Motor neuron (in vitro differentiated cells): Measurements from ENCODE around the gene CNTNAP5. TPM values are rescaled to one million over a fixed set of nuclear protein-coding genes. Genes with fewer than 3 reads are reported as not detected.

Experiments
- ATAC-seq, 8 experiments: fragments of 200-7000 bp; cut with Tn5 transposase; replicated peaks in 6 of 8; 2 replicates each; pipeline ENCODE4 v1.8.0; 2021; ENCODE audit warnings: mild to moderate bottlenecking in 8 of 8, moderate library complexity in 8 of 8
- H3K27ac ChIP-seq, 2 donors: fragments of 250-450 bp; sonication (Bioruptor Pico); 2 replicates each; pipeline ENCODE4 v1.9.0; 2021; ENCODE audit warnings: antibody characterized with exemption in 2 of 2, mild to moderate bottlenecking in 2 of 2, moderate library complexity in 1 of 2
- H3K4me1 ChIP-seq, 2 donors: fragments of 250-450 bp; sonication (Bioruptor Pico); replicated peaks in 1 of 2; 2 replicates each; pipeline ENCODE4 v1.6.1; 2021; ENCODE audit warnings: antibody characterized with exemption in 2 of 2, mild to moderate bottlenecking in 2 of 2, moderate library complexity in 1 of 2
- H3K4me3 ChIP-seq, 5 donors: fragments of 250-450 bp; sonication (Bioruptor Pico); 2 replicates each; pipeline ENCODE4 v1.9.0; 2021; ENCODE audit warnings: antibody characterized with exemption in 5 of 5, mild to moderate bottlenecking in 5 of 5, moderate library complexity in 4 of 5
- WGBS, 10 experiments: fragments of 450-650 bp; shearing (Covaris generic); methylation state at CpG; one replicate each; pipeline ENCODE4 v1.0.0; 2022; 5-methylcytosine and 5-hydroxymethylcytosine counted together
- in situ Hi-C, 9 experiments: fragments of 400-800 bp; cut with MboI; loops; one replicate each; pipeline ENCODE4 v1.15.0; 2021; ENCODE audit warnings: low sequenced_read_pairs in 9 of 9, low pct_unique_long_range_greater_than_20kb in 2 of 9; ENCODE audit not compliant: unreplicated experiment in 9 of 9
- total RNA-seq, 8 experiments: library from RNA; unstranded; fragments of 300-600 nt; gene quantifications; 2 replicates each; pipeline versions ENCODE4 v1.2.3 to v1.2.4, GENCODE V29; 2022

CNTNAP5 gene
- total RNA-seq, 8 experiments from 2014 or later, result 0.28 to 12.6 (median 8.7) TPM; not detected in 2

DNA sequence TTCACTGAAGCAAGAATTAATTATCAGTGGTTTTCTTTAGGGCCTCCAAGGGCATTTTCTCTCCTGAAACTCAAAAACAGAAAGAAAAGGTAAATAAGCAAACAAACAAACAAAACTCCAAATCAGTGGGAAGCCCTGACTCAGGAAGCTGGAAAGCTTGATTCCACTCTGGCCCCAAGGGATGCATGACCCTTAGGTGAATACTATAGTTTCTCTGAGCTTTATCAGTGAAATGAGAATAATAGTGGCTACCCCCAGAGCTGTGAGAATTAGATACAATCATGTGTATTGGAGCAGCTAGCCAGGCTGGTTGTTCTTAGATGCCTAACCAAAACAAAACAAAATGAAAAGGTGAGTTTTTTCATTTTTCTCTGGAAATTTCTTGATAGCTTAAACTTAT lies 585.1 kb downstream of the CNTNAP5 start:
- Histone ChIP-seq H3K4me3 (no peak overlapping the region), H3K27ac (no peak overlapping the region), H3K4me1 (no peaks in the 10 kb centered on the region)
- no peak for ATAC-seq
- in situ Hi-C loops, result no loop called here

DNA sequence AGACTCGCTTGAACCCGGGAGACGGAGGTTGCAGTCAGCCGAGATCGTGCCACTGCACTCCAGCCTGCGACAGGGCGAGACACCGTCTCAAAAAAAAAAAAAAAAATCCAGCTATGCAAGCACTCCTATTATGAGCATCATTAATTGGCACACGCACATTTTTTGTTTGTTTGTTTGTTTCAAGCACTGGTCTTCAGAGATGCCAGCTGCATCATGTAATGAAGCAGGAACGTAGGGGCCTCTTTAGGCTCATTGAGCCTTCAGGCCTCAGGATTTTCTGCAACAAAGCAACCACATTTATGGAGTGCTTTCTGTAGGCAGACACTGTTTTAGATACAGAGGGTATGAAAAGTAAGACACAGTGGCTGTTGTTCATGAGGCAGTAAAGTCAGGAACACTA lies 585.8 kb downstream of the CNTNAP5 start:
- 33 to 100% (median 82%) methylated on average over 1 to 7 of the region's 10 CpGs; no CpG with 5 or more reads in 2 of the 10 experiments for WGBS, 10 experiments
- in situ Hi-C loops, result no loop called here
- Histone ChIP-seq H3K4me3 (no peak overlapping the region), H3K27ac (no peak overlapping the region), H3K4me1 (no peaks in the 10 kb centered on the region)
- no peak for ATAC-seq

- Histone ChIP-seq H3K4me1 (no peaks in the 10 kb centered on the region), H3K4me3 (no peak overlapping the region), H3K27ac (no peak overlapping the region)
- no peak for ATAC-seq
- in situ Hi-C loops, result no loop called here
These were observed 598.5 kb downstream of the CNTNAP5 start for GRCh38 chr2:124623560-124623959.

DNA sequence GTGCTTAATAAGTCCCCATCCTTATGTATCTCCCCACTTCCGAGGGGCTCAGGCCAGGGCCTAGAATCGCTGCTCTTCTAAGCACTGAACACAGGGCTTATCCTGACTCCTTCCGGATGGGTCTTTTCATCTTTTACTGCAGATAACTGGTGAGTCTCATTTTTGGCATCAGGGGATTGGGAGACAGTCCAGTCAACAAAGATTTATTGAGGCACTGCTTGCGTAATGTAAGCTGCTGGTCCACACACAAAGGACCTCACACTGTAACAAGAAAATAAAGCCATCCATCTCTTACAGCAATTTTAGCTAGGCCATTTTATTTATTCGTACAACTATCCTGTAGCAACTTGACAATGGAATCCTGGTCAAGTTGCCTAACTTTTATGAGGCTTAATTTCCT lies 600.5 kb downstream of the CNTNAP5 start:
- in situ Hi-C loops, result no loop called here
- WGBS, 10 experiments, result 0 to 100% (median 82%) methylated on average over 1 to 5 of the region's 5 CpGs; no CpG with 5 or more reads in 2 of the 10 experiments
- no peak for ATAC-seq
- Histone ChIP-seq H3K4me3 (no peak overlapping the region), H3K4me1 (no peaks in the 10 kb centered on the region), H3K27ac (no peak overlapping the region)

GRCh38 chr2:124626993-124627392 lies 601.9 kb downstream of the CNTNAP5 start:
- no peak overlapping the region for H3K27ac ChIP-seq
- WGBS, 10 experiments, result 7 to 100% (median 98%) methylated on average over 1 to 4 of the region's 5 CpGs; no CpG with 5 or more reads in 4 of the 10 experiments
- no peak for ATAC-seq
- in situ Hi-C loops, result no loop called here
- H3K4me3 ChIP-seq, result no peak overlapping the region
- no peaks in the 10 kb centered on the region for H3K4me1 ChIP-seq

DNA sequence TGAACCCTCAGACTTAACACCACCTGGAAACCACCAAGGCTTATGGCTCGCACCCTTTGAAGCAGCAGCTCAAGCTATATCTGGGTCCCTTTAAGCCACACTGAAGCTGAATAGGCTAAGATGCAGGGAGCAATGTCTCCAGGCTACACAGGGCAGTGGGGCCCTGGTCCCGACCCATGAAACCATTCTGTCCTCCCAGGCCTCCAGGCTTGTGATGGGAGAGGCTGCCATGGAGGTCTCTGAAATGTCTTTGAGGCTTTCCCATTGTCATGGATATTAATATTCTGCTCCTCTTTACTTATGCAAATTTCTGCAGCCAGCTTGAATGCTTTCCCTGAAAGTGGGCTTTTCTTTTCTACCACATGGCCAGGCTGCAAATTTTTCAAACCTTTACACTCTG lies 608.7 kb downstream of the CNTNAP5 start:
- Histone ChIP-seq H3K4me1 (no peaks in the 10 kb centered on the region), H3K4me3 (no peak overlapping the region), H3K27ac (no peak overlapping the region)
- in situ Hi-C loops, result no loop called here
- ATAC-seq, result peak in 1 of 8 experiments; percentile 42
- WGBS, 10 experiments, result 0 to 20% (median 0%) methylated on average over 1 to 2 of the region's 2 CpGs; no CpG with 5 or more reads in 7 of the 10 experiments

GRCh38 chr2:124639524-124639923 lies 614.4 kb downstream of the CNTNAP5 start:
- WGBS, 10 experiments, result 0 to 100% (median 80%) methylated on average over 1 of the region's 1 CpG; no CpG with 5 or more reads in 3 of the 10 experiments
- no peak overlapping the region for H3K4me3 ChIP-seq
- in situ Hi-C loops, result no loop called here
- no peaks in the 10 kb centered on the region for H3K4me1 ChIP-seq
- H3K27ac ChIP-seq, result no peak overlapping the region
- ATAC-seq, result no peak

GRCh38 chr2:124640221-124640750 lies 615.2 kb downstream of the CNTNAP5 start:
- in situ Hi-C loops, result no loop called here
- H3K27ac ChIP-seq, result no peak overlapping the region
- no peak overlapping the region for H3K4me3 ChIP-seq
- no peaks in the 10 kb centered on the region for H3K4me1 ChIP-seq
- 0 to 97% (median 89%) methylated on average over 3 to 13 of the region's 15 CpGs for WGBS, 10 experiments
- no peak for ATAC-seq

DNA sequence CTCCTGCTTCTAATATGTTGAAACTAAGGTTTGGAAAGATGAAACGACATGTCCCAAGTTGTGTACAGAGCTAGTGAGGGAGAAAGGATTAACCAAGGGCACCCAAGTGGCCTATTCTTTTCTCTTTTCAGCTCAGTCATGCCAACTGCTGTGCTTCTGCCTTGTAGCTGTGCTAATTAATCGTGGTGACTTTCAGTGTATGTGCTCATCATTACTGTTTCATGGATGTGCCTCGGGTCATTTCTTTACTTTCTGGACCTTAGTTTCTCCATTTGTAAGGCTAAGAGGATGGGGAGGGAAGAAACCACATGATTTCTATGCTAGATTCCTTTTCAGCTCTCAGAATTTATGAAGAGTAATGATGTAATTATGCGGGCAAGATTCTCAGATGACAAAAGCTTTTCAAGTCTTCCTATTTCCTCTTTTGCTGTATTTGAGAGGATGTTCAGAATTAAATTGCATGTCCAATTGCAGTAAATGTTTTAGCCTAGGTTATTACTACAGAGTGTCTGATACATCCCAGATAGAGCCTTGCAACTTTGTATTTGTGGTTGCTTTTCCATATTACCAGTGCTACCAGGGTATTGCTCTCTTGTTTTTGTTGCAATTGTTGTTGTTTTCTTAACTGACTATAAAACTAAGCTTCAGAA lies 621.2 kb downstream of the CNTNAP5 start:
- Histone ChIP-seq H3K4me3 (no peak overlapping the region), H3K4me1 (peaks cover 4 to 15% of the 10 kb centered on the region in 2 donors), H3K27ac (peak overlapping the region in 1 of 2 donors; percentile 30)
- in situ Hi-C loops, result no loop called here
- 7 to 70% (median 27%) methylated on average over 1 to 4 of the region's 4 CpGs; no CpG with 5 or more reads in 1 of the 10 experiments for WGBS, 10 experiments
- ATAC-seq, result peak in 5 of 8 experiments; percentile 21 to 79 (median 61)

- Histone ChIP-seq H3K4me1 (peaks cover 11 to 15% of the 10 kb centered on the region in 2 donors), H3K4me3 (no peak overlapping the region), H3K27ac (no peak overlapping the region)
- 10 to 100% (median 89%) methylated on average over 1 to 3 of the region's 3 CpGs; no CpG with 5 or more reads in 2 of the 10 experiments for WGBS, 10 experiments
- ATAC-seq, result no peak
- in situ Hi-C loops, result no loop called here
These were observed 622.2 kb downstream of the CNTNAP5 start for GRCh38 chr2:124647245-124647644.

DNA sequence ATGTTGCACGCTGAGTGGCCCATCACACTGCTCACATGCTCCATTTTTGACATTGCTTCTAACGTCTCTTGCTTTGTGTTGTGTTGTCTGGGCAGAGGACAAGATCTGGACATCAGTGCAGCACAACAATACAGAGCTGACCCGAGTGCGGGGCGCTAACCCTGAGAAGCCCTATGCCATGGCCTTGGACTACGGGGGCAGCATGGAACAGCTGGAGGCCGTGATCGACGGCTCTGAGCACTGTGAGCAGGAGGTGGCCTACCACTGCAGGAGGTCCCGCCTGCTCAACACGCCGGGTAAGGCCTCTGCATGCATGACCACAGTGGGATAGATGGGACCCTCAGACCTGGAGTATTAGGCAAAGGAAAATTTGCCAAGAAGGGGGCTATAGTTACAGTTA lies 622.6 kb downstream of the CNTNAP5 start:
- Histone ChIP-seq H3K27ac (no peak overlapping the region), H3K4me3 (no peak overlapping the region), H3K4me1 (peaks cover 11 to 15% of the 10 kb centered on the region in 2 donors)
- no peak for ATAC-seq
- WGBS, 10 experiments, result 0 to 100% (median 59%) methylated on average over 1 to 6 of the region's 12 CpGs; no CpG with 5 or more reads in 2 of the 10 experiments
- in situ Hi-C loops, result no loop called here

- Histone ChIP-seq H3K27ac (no peak overlapping the region), H3K4me1 (peaks cover 11 to 15% of the 10 kb centered on the region in 2 donors), H3K4me3 (no peak overlapping the region)
- in situ Hi-C loops, result no loop called here
- WGBS, 10 experiments, result 8 to 100% (median 54%) methylated on average over 2 to 6 of the region's 6 CpGs; no CpG with 5 or more reads in 2 of the 10 experiments
- peak in 5 of 8 experiments; percentile 25 to 48 (median 47) for ATAC-seq
These were observed 623.9 kb downstream of the CNTNAP5 start for GRCh38 chr2:124649001-124649400.

- no peak overlapping the region for H3K27ac ChIP-seq
- 33 to 50% (median 40%) methylated on average over 1 of the region's 1 CpG; no CpG with 5 or more reads in 6 of the 10 experiments for WGBS, 10 experiments
- ATAC-seq, result peak in 1 of 8 experiments; percentile 8
- in situ Hi-C loops, result no loop called here
- peaks cover 3 to 8% of the 10 kb centered on the region in 2 donors for H3K4me1 ChIP-seq
- H3K4me3 ChIP-seq, result no peak overlapping the region
These were observed 627.0 kb downstream of the CNTNAP5 start for GRCh38 chr2:124652099-124652498.

DNA sequence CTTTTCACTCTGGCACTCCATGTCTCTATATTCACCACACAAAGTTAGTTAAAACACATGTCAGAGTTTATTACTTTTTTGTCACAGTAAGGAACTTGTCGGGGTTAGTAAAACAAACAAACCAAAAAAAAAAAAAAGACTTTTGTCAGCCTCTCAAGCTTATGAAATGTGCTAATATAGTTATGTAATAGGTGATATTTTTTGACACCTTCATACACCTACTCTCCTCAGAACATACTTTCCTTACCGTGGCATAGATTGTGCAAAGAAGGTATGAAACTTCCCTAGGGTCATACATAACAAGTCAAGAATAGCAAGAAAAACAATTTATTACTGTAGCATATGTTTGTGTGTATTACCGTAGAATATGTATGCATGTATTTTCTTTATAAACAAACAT lies 633.3 kb downstream of the CNTNAP5 start:
- Histone ChIP-seq H3K4me1 (no peaks in the 10 kb centered on the region), H3K4me3 (no peak overlapping the region), H3K27ac (no peak overlapping the region)
- 0 to 100% (median 63%) methylated on average over 1 to 3 of the region's 3 CpGs; no CpG with 5 or more reads in 1 of the 10 experiments for WGBS, 10 experiments
- no peak for ATAC-seq
- in situ Hi-C loops, result no loop called here
